CD4-positive, CD25-positive, alpha-beta regulatory T cell (primary cell): ENCODE measurements around the gene FAR2. TPM values are rescaled to one million over a fixed set of nuclear protein-coding genes. Genes with fewer than 3 reads are reported as not detected.
A peak's percentile ranks its signal among the peaks of the same experiment; 100 is the strongest.
"Not testable (repeated sequence)": the region's sequence is repeated elsewhere in the genome, so short reads cannot be mapped to it uniquely, and the experiment has no call there.

Experiments used
- ATAC-seq, 2 donors: fragments of 150-1000 bp; cut with Tn5 transposase; one replicate each; pipeline ENCODE4 v1.10.0; 2021; ENCODE audit warnings: low read depth in 2 of 2, moderate number of reproducible peaks in 2 of 2, moderate library complexity in 1 of 2
- DNase-seq, 3 donors: peaks; one replicate each; pipeline versions ENCODE4 v3.0.0 to v3.0.0-alpha.2; 2012 to 2022; ENCODE audit warnings: mixed read lengths in 1 of 3
- H3K27ac ChIP-seq: one replicate; pipeline ENCODE4 v1.7.0; 2013; ENCODE audit warnings: mild to moderate bottlenecking, low read length; ENCODE audit not compliant: insufficient read depth, poor library complexity, severe bottlenecking
- H3K27me3 ChIP-seq: one replicate; pipeline ENCODE4 v1.7.0; 2013; ENCODE audit warnings: low read length; ENCODE audit not compliant: control insufficient read depth, insufficient read depth
- H3K36me3 ChIP-seq: one replicate; pipeline ENCODE4 v1.7.0; 2013; ENCODE audit warnings: mild to moderate bottlenecking, low read length, moderate library complexity; ENCODE audit not compliant: control insufficient read depth, insufficient read depth
- H3K4me1 ChIP-seq: 2 replicates; pipeline ENCODE4 v1.7.0; 2013; ENCODE audit warnings: mild to moderate bottlenecking, low read length; ENCODE audit not compliant: insufficient read depth, control insufficient read depth, poor library complexity, severe bottlenecking
- H3K4me3 ChIP-seq: one replicate; pipeline ENCODE4 v1.7.0; 2013; ENCODE audit warnings: low read depth, mild to moderate bottlenecking, low read length, moderate library complexity
- H3K9me3 ChIP-seq, 2 experiments: 1 replicate in 1 of 2; 2 replicates in 1 of 2; pipeline ENCODE4 v1.7.0; 2013; ENCODE audit warnings: low read length in 2 of 2, mild to moderate bottlenecking in 1 of 2, moderate library complexity in 1 of 2; ENCODE audit not compliant: control insufficient read depth in 2 of 2
- H3K27ac Mint-ChIP-seq, 3 donors: one replicate each; pipeline ENCODE4 v1.8.0; 2020 to 2022; ENCODE audit warnings: mild to moderate bottlenecking in 3 of 3, mixed read lengths in 3 of 3, moderate library complexity in 2 of 3
- H3K27me3 Mint-ChIP-seq: one replicate; pipeline ENCODE4 v1.8.0; 2022; ENCODE audit warnings: mild to moderate bottlenecking, mixed read lengths
- H3K36me3 Mint-ChIP-seq: one replicate; pipeline ENCODE4 v1.8.0; 2020; ENCODE audit warnings: mixed read lengths
- H3K4me1 Mint-ChIP-seq, 4 donors: one replicate each; pipeline ENCODE4 v1.8.0; 2020 to 2022; ENCODE audit warnings: mixed read lengths in 4 of 4, mild to moderate bottlenecking in 1 of 4
- H3K4me3 Mint-ChIP-seq, 4 donors: one replicate each; pipeline ENCODE4 v1.8.0; 2020 to 2022; ENCODE audit warnings: mild to moderate bottlenecking in 4 of 4, mixed read lengths in 4 of 4, moderate library complexity in 3 of 4
- H3K9me3 Mint-ChIP-seq, 7 donors: one replicate each; pipeline ENCODE4 v1.8.0; 2020 to 2022; ENCODE audit warnings: mixed read lengths in 7 of 7, mild to moderate bottlenecking in 3 of 7, moderate library complexity in 2 of 7
- polyA plus RNA-seq, 4 donors: library from polyadenylated mRNA; unstranded; fragments of 300-500 nt; fragmentation: Illumina TruSeq; gene quantifications; one replicate each; pipeline ENCODE4 v1.2.3, GENCODE V29; 2021
- total RNA-seq: library from RNA; stranded (reverse); gene quantifications from one replicate; pipeline ENCODE4 v1.2.3, GENCODE V29; 2022

Gene FAR2
- total and polyA plus RNA-seq, 5 donors from 2014 or later, result 7.4 to 14.6 (median 12.6) TPM

DNA sequence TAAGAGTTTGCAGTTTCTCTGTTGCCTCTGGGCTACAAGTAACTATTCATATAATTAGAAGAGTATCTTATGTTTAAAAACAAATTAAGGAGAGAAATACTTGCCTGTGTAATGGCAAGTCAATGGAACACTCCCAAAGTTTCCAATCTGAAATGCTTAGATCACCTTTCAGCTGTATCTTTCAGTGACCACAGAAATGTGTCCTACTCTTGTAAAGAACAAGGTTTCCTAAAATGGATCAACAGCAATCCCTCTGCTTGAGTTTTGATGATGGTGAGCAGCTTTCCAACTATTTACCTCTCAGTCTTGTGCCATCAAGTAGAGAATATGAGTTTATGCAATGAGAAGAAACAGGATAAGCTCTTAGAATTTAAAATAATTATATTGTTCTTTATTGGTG is 139.0 kb downstream of the FAR2 start:
- no peak overlapping the region for H3K27ac Mint-ChIP-seq
- no peak overlapping the region for H3K4me3 Mint-ChIP-seq
- ATAC-seq (no peak), DNase-seq (no peak)
- Histone ChIP-seq H3K36me3 (no peaks in the 10 kb centered on the region), H3K4me3 (no peak overlapping the region), H3K4me1 (no peaks in the 10 kb centered on the region), H3K27ac (no peak overlapping the region), H3K9me3 (no peaks in the 10 kb centered on the region), H3K27me3 (no peaks in the 10 kb centered on the region)
- H3K4me1 Mint-ChIP-seq, result peaks cover 0 to 4% (median 0%) of the 10 kb centered on the region in 4 donors
- peaks cover 0 to 4% (median 3%) of the 10 kb centered on the region in 7 donors for H3K9me3 Mint-ChIP-seq
- no peaks in the 10 kb centered on the region for H3K27me3 Mint-ChIP-seq
- peaks cover 13% of the 10 kb centered on the region for H3K36me3 Mint-ChIP-seq

DNA sequence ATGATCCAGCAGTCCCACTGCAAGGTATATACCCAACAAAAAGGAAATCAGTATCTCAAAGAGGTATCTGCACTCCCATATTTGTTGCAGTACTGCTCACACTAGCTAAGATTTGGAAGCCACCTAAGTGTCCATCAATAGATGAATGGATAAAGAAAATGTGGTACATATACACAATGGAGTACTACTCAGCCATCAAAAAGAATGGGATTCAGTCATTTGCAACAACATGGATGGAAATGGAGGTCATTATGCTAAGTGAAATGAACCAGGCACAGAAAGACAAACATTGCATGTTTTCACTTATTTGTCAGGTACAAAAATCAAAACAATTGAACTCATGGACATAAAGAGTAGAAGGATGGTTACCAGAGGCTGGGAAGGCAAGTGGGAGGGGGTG is 141.4 kb downstream of the FAR2 start:
- H3K4me1 ChIP-seq, H3K4me1 Mint-ChIP-seq, H3K4me3 Mint-ChIP-seq, DNase-seq, H3K36me3 Mint-ChIP-seq, H3K4me3 ChIP-seq, H3K27ac ChIP-seq, H3K36me3 ChIP-seq, H3K9me3 Mint-ChIP-seq, H3K9me3 ChIP-seq, H3K27me3 ChIP-seq, ATAC-seq, H3K27me3 Mint-ChIP-seq, H3K27ac Mint-ChIP-seq: not testable (repeated sequence)

DNA sequence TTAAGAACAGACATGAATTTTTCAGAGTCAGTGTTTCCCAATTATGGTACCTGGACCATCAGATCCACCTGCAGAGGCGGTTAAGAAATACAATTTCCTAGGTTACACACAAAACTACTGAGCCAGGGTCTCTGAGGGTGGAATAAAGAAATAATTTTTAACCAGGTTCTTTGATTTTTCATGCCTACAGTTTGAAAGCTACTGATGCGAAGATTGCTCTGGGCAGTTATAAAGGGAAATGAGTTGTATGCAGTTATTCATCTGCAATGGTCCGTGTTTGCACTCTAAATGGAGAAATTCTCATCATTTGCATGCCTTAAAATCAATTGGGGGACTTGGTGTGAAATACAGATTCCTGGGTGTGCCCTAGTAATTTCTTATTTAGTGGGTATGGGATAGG is 142.1 kb downstream of the FAR2 start:
- DNase-seq (no peak), ATAC-seq (no peak)
- Histone ChIP-seq H3K4me1 (no peaks in the 10 kb centered on the region), H3K27me3 (no peaks in the 10 kb centered on the region), H3K9me3 (no peaks in the 10 kb centered on the region), H3K4me3 (no peak overlapping the region), H3K27ac (no peak overlapping the region), H3K36me3 (no peaks in the 10 kb centered on the region)
- no peak overlapping the region for H3K4me3 Mint-ChIP-seq
- peaks cover 0 to 4% (median 0%) of the 10 kb centered on the region in 4 donors for H3K4me1 Mint-ChIP-seq
- no peaks in the 10 kb centered on the region for H3K27me3 Mint-ChIP-seq
- no peak overlapping the region for H3K27ac Mint-ChIP-seq
- H3K36me3 Mint-ChIP-seq, result peaks cover 5% of the 10 kb centered on the region
- H3K9me3 Mint-ChIP-seq, result peaks cover 0 to 4% (median 3%) of the 10 kb centered on the region in 7 donors

DNA sequence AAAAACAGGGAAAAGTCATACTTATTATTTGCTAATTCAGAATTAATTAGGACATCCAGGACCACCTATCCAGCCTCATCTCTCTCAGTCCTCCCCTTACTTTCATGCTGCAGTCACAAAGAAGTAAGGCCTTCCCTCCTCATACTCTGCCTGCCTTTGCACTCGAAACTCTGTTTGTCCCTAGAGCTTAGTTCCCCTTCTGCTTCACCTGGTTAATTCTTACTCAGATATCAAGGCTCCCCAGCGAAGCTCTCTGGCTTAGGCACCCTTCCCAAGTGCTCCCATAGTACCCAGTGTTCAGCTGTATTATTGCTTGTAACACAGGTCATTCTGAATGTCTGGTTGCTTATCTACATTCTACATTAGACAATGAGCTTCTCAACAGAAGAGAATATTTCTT is 150.6 kb downstream of the FAR2 start:
- no peak overlapping the region for H3K4me3 ChIP-seq
- H3K9me3 ChIP-seq, result no peaks in the 10 kb centered on the region
- no peaks in the 10 kb centered on the region for H3K27me3 ChIP-seq
- Mint-ChIP-seq H3K4me3 (no peak overlapping the region), H3K9me3 (peaks cover 0 to 2% (median 0%) of the 10 kb centered on the region in 7 donors), H3K27ac (no peak overlapping the region), H3K4me1 (peaks cover 0 to 2% (median 0%) of the 10 kb centered on the region in 4 donors), H3K27me3 (no peaks in the 10 kb centered on the region), H3K36me3 (peaks cover 11% of the 10 kb centered on the region)
- no peaks in the 10 kb centered on the region for H3K36me3 ChIP-seq
- DNase-seq (no peak), ATAC-seq (no peak)
- H3K27ac ChIP-seq, result no peak overlapping the region
- no peaks in the 10 kb centered on the region for H3K4me1 ChIP-seq

DNA sequence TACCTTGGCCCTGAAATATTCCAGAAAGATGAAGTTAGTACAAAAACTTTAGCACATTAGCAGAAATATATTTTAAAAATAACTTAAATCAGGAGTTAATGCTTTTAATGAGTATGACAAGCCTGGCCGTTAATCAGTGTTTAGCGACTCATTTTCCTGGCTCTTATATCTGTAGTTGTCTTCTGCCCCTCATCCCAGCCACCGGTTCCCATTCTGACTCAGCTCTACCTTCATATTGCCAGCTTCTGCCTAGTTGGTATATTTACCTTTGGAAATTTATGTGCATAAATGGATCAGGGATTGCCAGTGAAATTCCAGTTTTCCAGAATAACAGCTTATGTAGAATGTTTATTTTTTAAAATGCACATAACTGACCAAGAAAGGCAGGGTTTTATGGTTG is 152.0 kb downstream of the FAR2 start:
- Histone ChIP-seq H3K9me3 (no peaks in the 10 kb centered on the region), H3K27me3 (no peaks in the 10 kb centered on the region), H3K4me1 (no peaks in the 10 kb centered on the region), H3K4me3 (no peak overlapping the region), H3K36me3 (no peaks in the 10 kb centered on the region), H3K27ac (no peak overlapping the region)
- no peaks in the 10 kb centered on the region for H3K27me3 Mint-ChIP-seq
- ATAC-seq, result no peak
- H3K4me3 Mint-ChIP-seq, result no peak overlapping the region
- H3K9me3 Mint-ChIP-seq, result peaks cover 0 to 2% (median 0%) of the 10 kb centered on the region in 7 donors
- no peak for DNase-seq
- H3K36me3 Mint-ChIP-seq, result peaks cover 11% of the 10 kb centered on the region
- H3K27ac Mint-ChIP-seq, result no peak overlapping the region
- peaks cover 0 to 2% (median 0%) of the 10 kb centered on the region in 4 donors for H3K4me1 Mint-ChIP-seq

DNA sequence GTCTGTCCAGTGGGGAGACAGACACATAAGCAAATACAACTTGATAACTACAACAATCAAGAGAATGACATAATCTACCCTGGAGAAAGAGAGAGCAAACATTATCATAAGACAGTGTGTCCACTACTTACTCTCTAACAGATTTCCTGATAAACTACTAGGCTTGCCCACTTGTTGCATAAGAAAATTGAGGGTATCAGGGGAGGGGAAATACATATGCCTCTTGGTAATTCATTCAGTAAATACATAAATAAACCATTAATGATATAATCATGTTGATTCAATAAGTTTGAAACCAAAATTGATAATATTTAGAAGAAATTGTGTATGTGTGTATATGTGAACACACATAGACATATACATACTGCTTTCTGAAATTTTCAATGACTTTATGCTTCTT is 155.3 kb downstream of the FAR2 start:
- Mint-ChIP-seq H3K4me3 (no peak overlapping the region), H3K27me3 (no peaks in the 10 kb centered on the region), H3K4me1 (no peaks in the 10 kb centered on the region), H3K9me3 (peaks cover 0 to 2% (median 0%) of the 10 kb centered on the region in 7 donors), H3K27ac (no peak overlapping the region), H3K36me3 (peaks cover 11% of the 10 kb centered on the region)
- no peak overlapping the region for H3K4me3 ChIP-seq
- H3K36me3 ChIP-seq, result no peaks in the 10 kb centered on the region
- no peak overlapping the region for H3K27ac ChIP-seq
- H3K4me1 ChIP-seq, result no peaks in the 10 kb centered on the region
- no peak for DNase-seq
- H3K9me3 ChIP-seq, result no peaks in the 10 kb centered on the region
- ATAC-seq, result no peak
- H3K27me3 ChIP-seq, result no peaks in the 10 kb centered on the region

DNA sequence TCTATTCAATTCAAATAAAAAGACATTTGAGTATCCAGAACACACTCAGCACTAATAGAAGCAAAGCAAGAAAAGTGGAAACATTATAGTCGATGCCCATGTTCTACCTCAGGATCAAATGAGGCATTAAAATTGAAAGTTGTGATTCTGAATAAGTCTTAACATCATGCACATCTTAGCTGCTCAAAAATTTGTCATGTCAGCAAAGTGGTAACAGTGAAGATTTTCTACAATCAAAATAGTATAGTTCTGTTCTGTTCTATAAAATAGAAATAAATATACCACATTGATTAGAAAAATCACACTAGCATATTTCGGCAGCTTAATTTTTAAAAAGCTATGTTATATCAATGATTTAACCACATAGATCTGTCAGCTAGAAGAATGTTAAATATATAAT is 157.2 kb downstream of the FAR2 start:
- H3K27me3 Mint-ChIP-seq, result no peaks in the 10 kb centered on the region
- no peak for ATAC-seq

DNA sequence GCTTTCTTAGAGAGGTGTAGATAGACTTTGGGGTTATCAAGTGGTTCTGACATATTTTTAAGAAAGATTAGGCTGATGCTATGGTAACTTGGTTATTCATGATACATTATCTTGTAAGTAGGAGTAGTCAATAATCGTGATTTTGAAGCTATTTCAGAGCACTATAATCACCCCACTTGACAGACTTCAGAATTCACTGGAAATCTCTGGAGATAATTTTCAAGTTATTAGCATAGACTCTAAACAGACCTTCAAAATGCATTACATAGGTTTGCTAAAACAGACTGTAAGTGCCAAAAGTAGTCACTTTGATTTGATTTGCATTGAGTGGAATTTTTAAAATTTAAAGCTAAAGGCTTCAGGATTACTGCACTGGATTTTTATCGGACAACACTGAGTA is 157.6 kb downstream of the FAR2 start:
- H3K27ac ChIP-seq, result no peak overlapping the region
- Mint-ChIP-seq H3K4me3 (no peak overlapping the region), H3K27ac (peak overlapping the region in 1 of 3 donors; percentile 10), H3K9me3 (peaks cover 0 to 2% (median 0%) of the 10 kb centered on the region in 7 donors), H3K36me3 (peaks cover 11% of the 10 kb centered on the region), H3K4me1 (no peaks in the 10 kb centered on the region), H3K27me3 (no peaks in the 10 kb centered on the region)
- ATAC-seq (no peak), DNase-seq (no peak)
- H3K4me1 ChIP-seq, result no peaks in the 10 kb centered on the region
- H3K4me3 ChIP-seq, result no peak overlapping the region
- peaks cover 1% of the 10 kb centered on the region for H3K36me3 ChIP-seq
- no peaks in the 10 kb centered on the region for H3K9me3 ChIP-seq
- H3K27me3 ChIP-seq, result no peaks in the 10 kb centered on the region

More for the DNA sequence above, 157.2 kb downstream of the FAR2 start:
- Mint-ChIP-seq H3K4me1 (no peaks in the 10 kb centered on the region), H3K27ac (no peak overlapping the region), H3K4me3 (no peak overlapping the region), H3K36me3 (peaks cover 11% of the 10 kb centered on the region), H3K9me3 (peaks cover 0 to 2% (median 0%) of the 10 kb centered on the region in 7 donors)
- H3K9me3 ChIP-seq, result no peaks in the 10 kb centered on the region
- no peak overlapping the region for H3K4me3 ChIP-seq
- no peaks in the 10 kb centered on the region for H3K27me3 ChIP-seq
- no peak overlapping the region for H3K27ac ChIP-seq
- peaks cover 1% of the 10 kb centered on the region for H3K36me3 ChIP-seq
- H3K4me1 ChIP-seq, result no peaks in the 10 kb centered on the region
- no peak for DNase-seq
